ENCODE measurements around the gene PARD6A.
"Not testable (repeated sequence)": the region's sequence is repeated elsewhere in the genome, so short reads cannot be mapped to it uniquely, and the experiment has no call there.

DNA sequence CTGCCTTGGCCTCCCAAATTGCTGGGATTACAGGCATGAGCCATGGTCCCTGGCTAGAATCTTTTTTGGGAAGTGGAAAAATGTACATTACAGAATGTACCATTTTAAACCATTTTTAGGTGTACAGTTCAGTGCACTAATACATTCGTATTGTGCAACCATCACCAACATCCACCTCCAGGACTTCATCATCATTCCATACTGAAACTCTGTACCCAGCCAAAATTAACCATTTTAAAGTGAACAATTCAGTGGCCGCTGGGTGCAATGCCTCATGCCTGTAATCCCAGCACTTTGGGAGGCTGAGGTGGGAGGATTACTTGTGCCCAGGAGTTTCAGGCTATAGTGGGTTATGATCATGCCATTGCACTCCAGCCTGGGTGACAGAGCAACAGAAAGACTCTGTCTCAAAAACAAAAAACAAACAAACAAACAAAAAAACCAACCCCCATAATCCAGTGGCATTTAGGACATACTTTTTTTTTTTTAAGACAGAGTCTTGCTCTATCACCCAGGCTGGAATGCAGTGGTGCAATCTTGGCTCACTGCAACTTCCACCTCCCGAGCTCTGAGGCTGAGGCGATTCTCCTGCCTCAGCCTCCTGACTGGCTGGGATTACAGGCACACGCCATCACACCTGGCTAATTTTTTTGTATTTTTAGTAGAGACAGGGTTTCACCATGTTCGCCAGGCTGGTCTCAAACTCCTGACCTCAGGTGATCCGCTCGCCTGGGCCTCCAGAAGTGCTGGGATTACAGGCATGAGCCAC, 32.9 kb downstream of the PARD6A start:
- TF ChIP-seq, protein P1, sequence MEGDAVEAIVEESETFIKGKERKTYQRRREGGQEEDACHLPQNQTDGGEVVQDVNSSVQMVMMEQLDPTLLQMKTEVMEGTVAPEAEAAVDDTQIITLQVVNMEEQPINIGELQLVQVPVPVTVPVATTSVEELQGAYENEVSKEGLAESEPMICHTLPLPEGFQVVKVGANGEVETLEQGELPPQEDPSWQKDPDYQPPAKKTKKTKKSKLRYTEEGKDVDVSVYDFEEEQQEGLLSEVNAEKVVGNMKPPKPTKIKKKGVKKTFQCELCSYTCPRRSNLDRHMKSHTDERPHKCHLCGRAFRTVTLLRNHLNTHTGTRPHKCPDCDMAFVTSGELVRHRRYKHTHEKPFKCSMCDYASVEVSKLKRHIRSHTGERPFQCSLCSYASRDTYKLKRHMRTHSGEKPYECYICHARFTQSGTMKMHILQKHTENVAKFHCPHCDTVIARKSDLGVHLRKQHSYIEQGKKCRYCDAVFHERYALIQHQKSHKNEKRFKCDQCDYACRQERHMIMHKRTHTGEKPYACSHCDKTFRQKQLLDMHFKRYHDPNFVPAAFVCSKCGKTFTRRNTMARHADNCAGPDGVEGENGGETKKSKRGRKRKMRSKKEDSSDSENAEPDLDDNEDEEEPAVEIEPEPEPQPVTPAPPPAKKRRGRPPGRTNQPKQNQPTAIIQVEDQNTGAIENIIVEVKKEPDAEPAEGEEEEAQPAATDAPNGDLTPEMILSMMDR (IDR thresholded peaks at IDR 0.05) = not testable (repeated sequence)
- not testable (repeated sequence) for TF ChIP-seq POLR2A (IDR thresholded peaks at IDR 0.05)

All from adrenal gland (tissue), 5 donors.